Activated T-helper 2 cell treated with anti-CD3 and anti-CD28 coated beads, Interferon-gamma antibody, Interleukin-2, Interleukin-4, amounts not matched to agents 10 μg/mL and 5 μg/mL and 100 μg/mL, durations not matched to agents 14 hours and 24 hours and 36 hours (primary cell): Measurements from ENCODE around the gene TRRAP. TPM values are rescaled to one million over a fixed set of nuclear protein-coding genes. Genes with fewer than 3 reads are reported as not detected.
"Not testable (repeated sequence)": the region's sequence is repeated elsewhere in the genome, so short reads cannot be mapped to it uniquely, and the experiment has no call there.

Source experiments
- DNase-seq: peaks from one replicate; pipeline ENCODE4 v3.0.0; 2021; ENCODE audit warnings: low spot score
- H3K27ac Mint-ChIP-seq: one replicate; pipeline ENCODE4 v1.8.0; 2021; ENCODE audit warnings: mixed read lengths
- H3K27me3 Mint-ChIP-seq: one replicate; pipeline ENCODE4 v1.8.0; 2021; ENCODE audit warnings: low read depth, mixed read lengths
- H3K36me3 Mint-ChIP-seq: one replicate; pipeline ENCODE4 v1.8.0; 2021; ENCODE audit warnings: low read depth, mixed read lengths
- H3K4me1 Mint-ChIP-seq: one replicate; pipeline ENCODE4 v1.8.0; 2021; ENCODE audit warnings: low read depth, mixed read lengths
- H3K4me3 Mint-ChIP-seq: one replicate; pipeline ENCODE4 v1.8.0; 2021; ENCODE audit warnings: low read depth, mild to moderate bottlenecking, moderate library complexity, mixed read lengths
- H3K9me3 Mint-ChIP-seq: one replicate; pipeline ENCODE4 v1.8.0; 2021; ENCODE audit warnings: mixed read lengths
- intact Hi-C: fragments of 100-400 bp; cut with micrococcal nuclease; formaldehyde crosslinking; loops from one replicate; pipeline ENCODE4 v1.15.1; 2023
- total RNA-seq: library from RNA; stranded (reverse); gene quantifications from 2 replicates; pipeline ENCODE4 v1.2.3, GENCODE V29; 2022

TRRAP gene
- total RNA-seq, 1 donor from 2014 or later, result 58.6 TPM

DNA sequence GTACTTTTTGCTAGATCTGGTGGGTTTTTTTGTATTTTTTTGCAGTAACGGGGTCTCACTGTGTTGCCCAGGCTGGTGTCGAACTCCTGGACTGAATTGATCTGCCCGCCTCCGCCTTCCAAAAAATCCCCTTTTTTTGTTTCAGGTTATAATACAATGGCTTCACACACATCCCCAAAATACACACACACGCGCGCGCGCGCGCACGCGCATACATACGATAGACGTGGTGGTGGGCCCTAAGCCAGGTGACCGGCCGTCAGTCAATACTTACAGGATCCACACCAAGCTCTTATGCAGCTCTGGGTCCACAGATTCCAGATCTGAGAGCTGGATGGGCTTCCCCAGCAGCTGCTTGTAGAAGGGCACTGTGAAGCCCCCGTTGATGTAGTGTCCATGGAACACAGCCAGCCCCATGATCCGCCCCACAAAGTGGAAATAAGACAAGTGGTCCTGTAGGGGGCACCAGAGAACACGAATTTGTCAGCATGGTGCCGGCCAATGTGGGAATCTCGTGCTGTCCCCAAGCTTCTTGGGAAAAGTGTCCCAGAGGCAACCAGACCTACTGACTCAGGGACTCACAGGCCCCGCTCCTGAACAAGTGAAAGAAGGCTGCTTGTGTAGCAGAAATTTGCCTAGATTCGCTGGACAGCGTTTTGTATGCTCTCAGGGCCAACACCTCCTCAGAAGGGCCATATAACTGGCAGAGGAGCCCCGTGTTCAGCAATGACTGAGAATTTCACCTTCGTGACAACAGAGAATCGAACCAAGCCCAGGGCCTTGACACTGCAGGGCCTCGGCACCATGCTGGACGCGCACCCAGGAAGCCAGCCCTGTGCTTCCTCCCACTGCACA is 162.0 kb downstream of the TRRAP start:
- Mint-ChIP-seq H3K4me3 (no peak overlapping the region), H3K27ac (peak overlapping the region; percentile 33), H3K4me1 (no peaks in the 10 kb centered on the region), H3K9me3 (no peaks in the 10 kb centered on the region), H3K27me3 (no peaks in the 10 kb centered on the region), H3K36me3 (peaks cover 68% of the 10 kb centered on the region)
- DNase-seq, result peak; percentile 32
- intact Hi-C loops, result loop anchor here (1.0 kb wide), 1 partner anchor 273 kb away; no protein-coding TSS in a partner anchor

DNA sequence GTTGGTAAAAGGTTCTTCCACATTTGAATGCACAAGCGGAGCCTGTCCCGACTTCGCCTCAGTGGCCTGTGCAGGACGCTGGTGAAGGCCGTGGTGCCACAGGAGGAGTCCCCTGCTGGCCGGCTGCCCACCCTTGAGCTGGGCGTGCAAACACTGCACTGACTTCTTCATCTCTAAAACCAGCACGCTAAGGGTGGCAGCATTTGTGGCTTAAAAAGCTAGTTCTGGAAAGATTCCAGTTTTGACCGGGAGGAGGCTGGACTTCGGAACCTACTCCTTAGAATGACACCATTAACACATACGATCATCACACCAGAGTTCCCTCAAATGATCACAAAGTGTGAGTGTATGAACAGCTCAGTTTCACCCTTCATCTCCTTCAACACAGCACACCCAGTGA is 163.2 kb downstream of the TRRAP start:
- no peak for DNase-seq
- no peak overlapping the region for H3K4me3 Mint-ChIP-seq
- no peaks in the 10 kb centered on the region for H3K9me3 Mint-ChIP-seq
- no peak overlapping the region for H3K27ac Mint-ChIP-seq
- intact Hi-C loops, result no loop called here
- H3K36me3 Mint-ChIP-seq, result peaks cover 67% of the 10 kb centered on the region
- H3K4me1 Mint-ChIP-seq, result no peaks in the 10 kb centered on the region
- H3K27me3 Mint-ChIP-seq, result no peaks in the 10 kb centered on the region

- Mint-ChIP-seq H3K4me3 (no peak overlapping the region), H3K36me3 (peaks cover 66% of the 10 kb centered on the region), H3K9me3 (no peaks in the 10 kb centered on the region), H3K27me3 (no peaks in the 10 kb centered on the region), H3K27ac (no peak overlapping the region), H3K4me1 (no peaks in the 10 kb centered on the region)
- DNase-seq, result no peak
- intact Hi-C loops, result no loop called here
These were observed 164.6 kb downstream of the TRRAP start for GRCh38 chr7:99042957-99043356.

- intact Hi-C loops, H3K4me1 Mint-ChIP-seq, DNase-seq, H3K27me3 Mint-ChIP-seq, H3K4me3 Mint-ChIP-seq, H3K9me3 Mint-ChIP-seq, H3K27ac Mint-ChIP-seq: not testable (repeated sequence)
- peaks cover 68% of the 10 kb centered on the region for H3K36me3 Mint-ChIP-seq
These were observed 166.5 kb downstream of the TRRAP start for GRCh38 chr7:99044858-99045257.

GRCh38 chr7:99046262-99046661 is 167.9 kb downstream of the TRRAP start:
- H3K27ac Mint-ChIP-seq, H3K4me1 Mint-ChIP-seq, H3K27me3 Mint-ChIP-seq, DNase-seq, H3K4me3 Mint-ChIP-seq, intact Hi-C loops, H3K9me3 Mint-ChIP-seq: not testable (repeated sequence)
- peaks cover 62% of the 10 kb centered on the region for H3K36me3 Mint-ChIP-seq

DNA sequence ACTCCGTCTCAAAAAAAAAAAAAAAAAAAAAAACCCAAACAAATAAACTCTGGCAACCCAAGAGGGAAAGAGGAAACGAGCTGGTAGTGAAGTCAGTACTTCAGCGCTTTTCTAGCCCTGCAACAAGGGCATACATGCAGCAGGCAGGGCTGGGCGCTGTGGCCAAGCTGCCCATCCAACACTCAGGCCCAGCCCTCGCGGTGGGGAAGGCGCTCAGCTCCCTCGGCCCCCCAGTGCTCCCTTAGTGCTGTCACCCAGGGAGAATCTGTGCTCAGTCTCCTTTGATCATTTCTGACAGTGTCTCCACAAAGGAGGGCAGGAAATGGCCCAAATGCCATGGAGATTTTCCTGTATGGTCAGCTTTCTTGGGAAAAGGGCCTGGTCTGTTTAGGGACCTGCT is 168.4 kb downstream of the TRRAP start:
- intact Hi-C loops, result no loop called here
- no peaks in the 10 kb centered on the region for H3K4me1 Mint-ChIP-seq
- peaks cover 64% of the 10 kb centered on the region for H3K36me3 Mint-ChIP-seq
- no peaks in the 10 kb centered on the region for H3K9me3 Mint-ChIP-seq
- no peak for DNase-seq
- H3K27ac Mint-ChIP-seq, result no peak overlapping the region
- no peaks in the 10 kb centered on the region for H3K27me3 Mint-ChIP-seq
- no peak overlapping the region for H3K4me3 Mint-ChIP-seq

GRCh38 chr7:99047526-99048077 is 169.3 kb downstream of the TRRAP start:
- Mint-ChIP-seq H3K9me3 (no peaks in the 10 kb centered on the region), H3K4me3 (no peak overlapping the region), H3K4me1 (no peaks in the 10 kb centered on the region), H3K27me3 (no peaks in the 10 kb centered on the region), H3K36me3 (peaks cover 67% of the 10 kb centered on the region), H3K27ac (no peak overlapping the region)
- no peak for DNase-seq
- intact Hi-C loops, result no loop called here

GRCh38 chr7:99050971-99051370 is 172.6 kb downstream of the TRRAP start:
- no peaks in the 10 kb centered on the region for H3K4me1 Mint-ChIP-seq
- intact Hi-C loops, result no loop called here
- H3K4me3 Mint-ChIP-seq, result no peak overlapping the region
- H3K27me3 Mint-ChIP-seq, result no peaks in the 10 kb centered on the region
- DNase-seq, result no peak
- no peak overlapping the region for H3K27ac Mint-ChIP-seq
- H3K9me3 Mint-ChIP-seq, result no peaks in the 10 kb centered on the region
- H3K36me3 Mint-ChIP-seq, result peaks cover 57% of the 10 kb centered on the region

DNA sequence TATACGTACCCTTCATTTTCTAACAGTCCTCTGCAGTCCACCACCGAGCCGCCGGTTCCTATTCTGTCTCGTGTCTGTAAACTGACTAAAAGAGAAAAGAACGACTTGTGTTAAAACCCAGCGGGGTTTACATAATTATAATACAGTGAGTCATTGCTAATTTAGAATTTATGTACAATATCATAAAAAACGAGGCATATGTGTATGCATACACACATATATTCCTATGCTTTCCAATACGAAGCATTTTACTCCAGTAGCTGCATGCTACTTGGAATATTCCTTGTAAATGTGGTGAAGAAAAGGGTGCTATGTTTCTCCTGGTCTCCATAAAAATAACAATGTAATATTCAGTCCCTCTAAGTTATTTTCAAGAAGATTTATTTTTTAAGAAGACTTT is 176.4 kb downstream of the TRRAP start:
- H3K9me3 Mint-ChIP-seq, result no peaks in the 10 kb centered on the region
- no peak for DNase-seq
- peaks cover 47% of the 10 kb centered on the region for H3K36me3 Mint-ChIP-seq
- H3K4me3 Mint-ChIP-seq, result no peak overlapping the region
- intact Hi-C loops, result no loop called here
- no peak overlapping the region for H3K27ac Mint-ChIP-seq
- H3K27me3 Mint-ChIP-seq, result no peaks in the 10 kb centered on the region
- H3K4me1 Mint-ChIP-seq, result no peaks in the 10 kb centered on the region

DNA sequence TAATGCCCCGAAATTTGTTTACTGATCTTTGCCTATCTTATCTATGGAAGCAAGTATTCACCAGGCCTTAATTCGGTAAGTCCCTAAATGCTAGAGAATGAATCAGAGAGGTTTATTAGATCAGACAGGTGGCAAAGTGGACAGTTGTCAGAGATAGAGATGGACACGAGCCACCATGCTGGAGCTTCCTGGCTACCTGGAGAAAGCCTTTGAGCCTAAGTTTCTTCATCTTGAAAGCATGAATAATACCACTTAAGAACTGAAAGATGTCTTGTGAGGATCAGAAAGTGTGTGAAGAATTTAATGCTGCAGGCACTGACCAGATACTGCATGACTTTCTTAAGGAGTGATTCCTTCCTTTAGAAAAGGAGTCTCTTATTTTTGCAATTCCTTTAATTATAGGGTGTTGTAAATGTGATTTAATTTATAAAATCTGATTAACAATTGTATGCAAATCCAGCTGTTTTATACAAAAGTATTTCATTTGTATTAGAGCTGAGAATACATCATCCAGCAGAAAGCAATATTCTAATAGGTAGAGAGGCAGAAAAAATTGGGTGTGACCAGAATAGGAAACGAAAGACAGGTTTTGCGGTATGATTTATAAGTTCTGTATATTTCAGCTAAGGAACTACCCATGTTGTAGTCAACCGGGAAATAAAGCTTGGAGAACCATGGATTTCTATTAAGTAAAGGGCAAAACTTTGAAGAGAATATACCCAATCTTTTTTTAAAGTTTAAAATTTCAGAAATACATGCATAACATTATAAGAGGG is 182.9 kb downstream of the TRRAP start:
- intact Hi-C loops, result no loop called here
- H3K36me3 Mint-ChIP-seq, result peaks cover 17% of the 10 kb centered on the region
- no peaks in the 10 kb centered on the region for H3K9me3 Mint-ChIP-seq
- H3K4me3 Mint-ChIP-seq, result no peak overlapping the region
- no peak for DNase-seq
- no peak overlapping the region for H3K27ac Mint-ChIP-seq
- peaks cover 6% of the 10 kb centered on the region for H3K4me1 Mint-ChIP-seq
- H3K27me3 Mint-ChIP-seq, result no peaks in the 10 kb centered on the region

Other genes starting within 250 kb of the TRRAP start
- 0.30 TPM in 1 of 2 replicates, not detected in the other for gene TMEM130, start 8.5 kb upstream of the TRRAP start, total RNA-seq